ENCODE measurements around the gene ADARB1. TPM values are rescaled to one million over a fixed set of nuclear protein-coding genes. Genes with fewer than 3 reads are reported as not detected.

ADARB1 gene
- total and polyA plus RNA-seq, 12 donors = 7.2 to 21.6 (median 16.1) TPM

DNA sequence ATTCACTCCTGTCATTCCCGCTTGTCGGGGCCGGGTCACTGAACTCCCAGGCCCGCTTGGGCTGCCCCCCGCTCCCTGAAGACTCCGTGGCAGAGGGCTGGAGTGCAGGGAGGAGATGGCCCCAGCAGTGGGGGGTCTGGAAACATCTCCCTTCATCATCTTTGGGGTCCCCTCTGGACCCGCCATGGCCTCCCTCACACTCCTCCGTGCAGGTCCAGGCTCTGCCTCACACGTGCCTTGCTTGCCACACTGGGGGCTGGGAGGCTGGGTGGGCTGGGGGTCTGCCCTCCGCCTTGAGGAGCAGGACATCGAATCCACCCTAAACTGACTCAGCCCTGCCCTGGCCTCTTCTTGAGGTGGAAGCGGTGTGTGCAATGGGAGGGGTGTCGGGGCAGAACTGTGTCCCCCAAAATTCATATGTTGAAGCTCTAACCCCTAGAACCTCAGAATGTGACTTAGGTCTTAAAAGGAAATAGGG is 178.1 kb downstream of the ADARB1 start:
- intact Hi-C loops (cut with DNase I) = no loop called here
- 79 to 95% (median 87%) methylated on average over 5 to 13 of the region's 13 CpGs for WGBS, 4 donors
- DNase-seq = no peak
- no peaks in the 10 kb centered on the region for H3K9me3 ChIP-seq (replicated peaks in 1 of 3)
- no peak for TF ChIP-seq POLR2A (IDR thresholded peaks at IDR 0.05)
- TF ChIP-seq, protein P1, sequence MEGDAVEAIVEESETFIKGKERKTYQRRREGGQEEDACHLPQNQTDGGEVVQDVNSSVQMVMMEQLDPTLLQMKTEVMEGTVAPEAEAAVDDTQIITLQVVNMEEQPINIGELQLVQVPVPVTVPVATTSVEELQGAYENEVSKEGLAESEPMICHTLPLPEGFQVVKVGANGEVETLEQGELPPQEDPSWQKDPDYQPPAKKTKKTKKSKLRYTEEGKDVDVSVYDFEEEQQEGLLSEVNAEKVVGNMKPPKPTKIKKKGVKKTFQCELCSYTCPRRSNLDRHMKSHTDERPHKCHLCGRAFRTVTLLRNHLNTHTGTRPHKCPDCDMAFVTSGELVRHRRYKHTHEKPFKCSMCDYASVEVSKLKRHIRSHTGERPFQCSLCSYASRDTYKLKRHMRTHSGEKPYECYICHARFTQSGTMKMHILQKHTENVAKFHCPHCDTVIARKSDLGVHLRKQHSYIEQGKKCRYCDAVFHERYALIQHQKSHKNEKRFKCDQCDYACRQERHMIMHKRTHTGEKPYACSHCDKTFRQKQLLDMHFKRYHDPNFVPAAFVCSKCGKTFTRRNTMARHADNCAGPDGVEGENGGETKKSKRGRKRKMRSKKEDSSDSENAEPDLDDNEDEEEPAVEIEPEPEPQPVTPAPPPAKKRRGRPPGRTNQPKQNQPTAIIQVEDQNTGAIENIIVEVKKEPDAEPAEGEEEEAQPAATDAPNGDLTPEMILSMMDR (IDR thresholded peaks at IDR 0.05) = no peak
- no peaks in the 10 kb centered on the region for H3K4me1 ChIP-seq (replicated peaks in 1 of 2)
- H3K36me3 ChIP-seq (replicated peaks in 1 of 2) = no peaks in the 10 kb centered on the region
- H3K27me3 ChIP-seq = no peaks in the 10 kb centered on the region
- no peak overlapping the region for H3K4me3 ChIP-seq
- H3K27ac ChIP-seq = no peak overlapping the region

DNA sequence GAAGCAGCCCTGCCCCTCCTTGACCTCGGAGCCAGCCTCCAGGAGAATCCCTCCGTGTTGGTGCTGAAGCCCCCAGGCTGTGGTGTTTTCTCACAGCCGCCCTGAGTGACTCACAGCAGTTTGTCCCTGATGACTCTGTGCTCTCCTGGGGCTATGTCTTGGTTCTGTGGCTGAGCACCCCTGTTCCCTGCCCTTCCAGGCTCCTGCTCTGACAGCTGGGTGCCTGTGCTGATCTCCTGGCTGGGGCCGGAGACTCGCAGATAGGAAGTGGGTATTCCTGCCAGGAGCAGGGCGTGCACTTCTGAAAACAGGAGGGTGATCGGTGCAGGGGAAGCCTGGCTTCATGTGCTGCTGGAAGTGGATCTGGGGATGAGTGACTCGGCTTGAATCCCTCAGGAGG is 178.8 kb downstream of the ADARB1 start:
- no peak for TF ChIP-seq POLR2A (IDR thresholded peaks at IDR 0.05)
- TF ChIP-seq, protein P1 (IDR thresholded peaks at IDR 0.05) = no peak
- 44 to 49% (median 45%) methylated on average over 7 to 8 of the region's 8 CpGs for WGBS, 4 donors
- peak in 1 of 7 donors; percentile 46 for DNase-seq

GRCh38 chr21:45253633-45254459 is 179.5 kb downstream of the ADARB1 start:
- H3K36me3 ChIP-seq (replicated peaks in 1 of 2) = no peaks in the 10 kb centered on the region
- WGBS, 4 donors = 61 to 85% (median 81%) methylated on average over 3 to 28 of the region's 28 CpGs
- H3K27me3 ChIP-seq = no peaks in the 10 kb centered on the region
- TF ChIP-seq POLR2A (IDR thresholded peaks at IDR 0.05) = no peak
- DNase-seq = no peak
- intact Hi-C loops (cut with DNase I) = no loop called here
- no peak overlapping the region for H3K27ac ChIP-seq
- no peaks in the 10 kb centered on the region for H3K9me3 ChIP-seq (replicated peaks in 1 of 3)
- H3K4me3 ChIP-seq = no peak overlapping the region
- no peaks in the 10 kb centered on the region for H3K4me1 ChIP-seq (replicated peaks in 1 of 2)

More for the DNA sequence above, 178.8 kb downstream of the ADARB1 start:
- H3K27me3 ChIP-seq = no peaks in the 10 kb centered on the region
- no peaks in the 10 kb centered on the region for H3K9me3 ChIP-seq (replicated peaks in 1 of 3)
- no peaks in the 10 kb centered on the region for H3K36me3 ChIP-seq (replicated peaks in 1 of 2)
- no peaks in the 10 kb centered on the region for H3K4me1 ChIP-seq (replicated peaks in 1 of 2)
- intact Hi-C loops (cut with DNase I) = no loop called here
- H3K4me3 ChIP-seq = no peak overlapping the region
- H3K27ac ChIP-seq = no peak overlapping the region

GRCh38 chr21:45254460-45254930 is 180.1 kb downstream of the ADARB1 start:
- no peaks in the 10 kb centered on the region for H3K4me1 ChIP-seq (replicated peaks in 1 of 2)
- 79 to 86% (median 85%) methylated on average over 17 of the region's 17 CpGs for WGBS, 4 donors
- intact Hi-C loops (cut with DNase I) = no loop called here
- DNase-seq = peak in 1 of 7 donors; percentile 39
- H3K9me3 ChIP-seq (replicated peaks in 1 of 3) = no peaks in the 10 kb centered on the region
- H3K4me3 ChIP-seq = no peak overlapping the region
- no peak overlapping the region for H3K27ac ChIP-seq
- no peaks in the 10 kb centered on the region for H3K27me3 ChIP-seq
- no peaks in the 10 kb centered on the region for H3K36me3 ChIP-seq (replicated peaks in 1 of 2)
- TF ChIP-seq POLR2A (IDR thresholded peaks at IDR 0.05) = no peak
- TF ChIP-seq, protein P1 (IDR thresholded peaks at IDR 0.05) = no peak
